Activated CD8-positive, alpha-beta memory T cell treated with anti-CD3 and anti-CD28 coated beads, Interleukin-2, amount 10 ng/mL, durations not matched to agents 7 days and 5 days (primary cell): ENCODE measurements around the gene TRIM7. TPM values are rescaled to one million over a fixed set of nuclear protein-coding genes. Genes with fewer than 3 reads are reported as not detected.

Source experiments
- ATAC-seq: fragments of 150-1000 bp; cut with Tn5 transposase; one replicate; pipeline ENCODE4 v1.10.0; 2021; ENCODE audit warnings: moderate library complexity
- CTCF ChIA-PET: fragments of 350-600 bp; sonication (Branson Sonifier 250); formaldehyde crosslinking; loops from one replicate; lab custom pipeline; 2021; ENCODE audit warnings: antibody characterized with exemption; lab: Charles Lee
- DNase-seq: peaks from one replicate; pipeline ENCODE4 v3.0.0-alpha.2; 2020
- H3K27ac Mint-ChIP-seq: one replicate; pipeline ENCODE4 v1.8.0; 2021; ENCODE audit warnings: mild to moderate bottlenecking, mixed read lengths
- H3K27me3 Mint-ChIP-seq: one replicate; pipeline ENCODE4 v1.8.0; 2021; ENCODE audit warnings: mixed read lengths
- H3K36me3 Mint-ChIP-seq: one replicate; pipeline ENCODE4 v1.8.0; 2021; ENCODE audit warnings: mild to moderate bottlenecking, mixed read lengths
- H3K4me1 Mint-ChIP-seq: one replicate; pipeline ENCODE4 v1.8.0; 2021; ENCODE audit warnings: mixed read lengths
- H3K4me3 Mint-ChIP-seq: one replicate; pipeline ENCODE4 v1.8.0; 2021; ENCODE audit warnings: mild to moderate bottlenecking, moderate library complexity, mixed read lengths
- H3K9me3 Mint-ChIP-seq: one replicate; pipeline ENCODE4 v1.8.0; 2022; ENCODE audit warnings: low read depth, mixed read lengths
- total RNA-seq, 2 experiments: library from RNA; stranded (reverse); gene quantifications; one replicate each; pipeline ENCODE4 v1.2.3, GENCODE V29; 2021

TRIM7 gene
- total RNA-seq, 2 experiments from 2014 or later = 1.6 to 1.7 TPM

DNA sequence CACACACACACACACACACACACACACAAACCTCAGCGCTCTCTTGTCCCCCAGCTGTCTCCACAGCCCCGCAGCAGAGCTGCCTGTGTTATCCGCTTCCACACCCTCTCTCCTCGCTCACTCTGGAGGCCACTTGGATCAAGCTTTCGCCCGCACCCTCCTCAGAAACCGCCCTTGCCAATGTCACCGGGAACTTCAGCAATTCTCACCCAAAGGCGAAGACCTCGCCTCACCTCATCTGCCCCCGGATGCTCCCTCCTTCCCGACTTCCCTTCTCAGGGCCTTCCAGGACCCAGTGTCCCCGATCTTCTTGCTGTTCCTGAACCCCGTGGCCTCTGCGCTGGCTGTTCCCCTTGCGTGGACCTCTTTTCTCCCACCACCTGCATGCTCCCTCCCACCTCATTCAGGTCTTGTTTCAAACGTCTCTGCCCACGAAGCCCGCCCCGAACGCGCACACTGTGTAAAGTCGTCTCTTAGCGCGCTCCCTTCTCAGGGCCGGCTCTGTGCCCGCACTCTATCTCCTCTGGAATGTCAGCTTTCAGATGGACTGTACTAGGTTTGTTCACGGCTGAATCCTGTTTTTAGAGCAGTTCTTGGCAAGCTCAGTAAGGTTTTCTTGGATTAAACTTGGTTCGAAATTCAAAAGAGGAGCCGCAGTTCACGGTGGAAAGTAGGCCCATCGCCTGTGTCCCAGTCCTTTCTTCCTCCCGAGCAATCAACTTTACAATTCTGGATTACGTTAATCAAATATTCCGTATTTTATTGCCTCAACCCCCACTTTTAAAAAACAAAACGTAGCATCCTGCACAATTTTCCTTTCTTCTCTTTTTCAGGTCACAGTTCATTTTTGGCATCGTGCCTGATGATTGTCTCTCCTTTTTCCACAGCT, 1.0 kb upstream of the TRIM7 start:
- H3K27me3 Mint-ChIP-seq = peaks cover 34% of the 10 kb centered on the region
- CTCF ChIA-PET = interaction anchor here (0.6 to 7.4 kb wide), 10 partner anchors 10 to 55 kb away, joined by 3 to 129 read pairs (median 10); partner anchors contain the start of genes TRIM41 and TRIM52
- peak overlapping the region; percentile 85 for H3K4me3 Mint-ChIP-seq
- no peaks in the 10 kb centered on the region for H3K9me3 Mint-ChIP-seq
- H3K36me3 Mint-ChIP-seq = no peaks in the 10 kb centered on the region
- peaks cover 27% of the 10 kb centered on the region for H3K4me1 Mint-ChIP-seq
- peak overlapping the region; percentile 90 for H3K27ac Mint-ChIP-seq
- DNase-seq (no peak), ATAC-seq (no peak)

DNA sequence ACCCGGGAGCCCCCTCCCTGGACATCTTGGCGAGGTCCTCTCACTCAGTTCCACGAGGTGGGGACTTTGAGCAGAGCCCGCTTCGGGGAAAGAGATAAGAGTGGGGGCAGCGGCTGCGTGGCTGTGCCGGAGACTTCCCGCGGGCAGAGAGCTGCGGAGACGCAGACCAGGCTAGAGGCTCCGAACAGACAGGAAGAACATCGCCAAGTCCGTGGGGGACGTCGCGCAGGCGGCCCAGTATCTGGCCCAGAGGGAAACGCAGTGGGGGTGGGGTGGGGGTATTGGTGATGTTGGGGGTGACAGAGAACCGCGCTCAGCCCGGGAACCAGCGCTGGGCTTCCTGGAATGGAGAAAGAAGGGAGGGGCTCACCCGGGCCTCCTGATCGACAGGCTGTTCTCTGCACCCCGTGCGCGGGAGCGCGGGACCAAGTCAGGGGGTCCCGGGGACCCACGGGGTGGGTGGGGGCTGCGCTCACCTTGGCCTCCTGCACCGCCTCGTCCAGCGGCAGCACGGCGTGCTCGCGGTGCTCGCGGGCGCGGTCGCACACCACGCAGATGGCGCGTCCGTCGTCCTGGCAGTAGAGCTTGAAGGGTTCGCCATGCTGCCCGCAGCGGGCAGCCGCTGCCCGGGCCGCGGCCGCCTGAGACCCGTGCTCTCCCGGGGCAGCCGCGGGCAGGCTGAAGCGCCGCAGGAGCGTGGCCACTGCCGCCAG, 727 bp downstream of the TRIM7 start:
- H3K27ac Mint-ChIP-seq = peak overlapping the region; percentile 57
- H3K4me1 Mint-ChIP-seq = peaks cover 27% of the 10 kb centered on the region
- peak overlapping the region; percentile 74 for H3K4me3 Mint-ChIP-seq
- CTCF ChIA-PET = interaction anchor here (1.3 to 7.4 kb wide), 5 partner anchors 14 to 36 kb away, joined by 4 to 129 read pairs (median 6); partner anchors contain the start of gene TRIM41
- ATAC-seq (peak; percentile 4), DNase-seq (peak; percentile 52)
- no peaks in the 10 kb centered on the region for H3K36me3 Mint-ChIP-seq
- peaks cover 42% of the 10 kb centered on the region for H3K27me3 Mint-ChIP-seq
- H3K9me3 Mint-ChIP-seq = no peaks in the 10 kb centered on the region

DNA sequence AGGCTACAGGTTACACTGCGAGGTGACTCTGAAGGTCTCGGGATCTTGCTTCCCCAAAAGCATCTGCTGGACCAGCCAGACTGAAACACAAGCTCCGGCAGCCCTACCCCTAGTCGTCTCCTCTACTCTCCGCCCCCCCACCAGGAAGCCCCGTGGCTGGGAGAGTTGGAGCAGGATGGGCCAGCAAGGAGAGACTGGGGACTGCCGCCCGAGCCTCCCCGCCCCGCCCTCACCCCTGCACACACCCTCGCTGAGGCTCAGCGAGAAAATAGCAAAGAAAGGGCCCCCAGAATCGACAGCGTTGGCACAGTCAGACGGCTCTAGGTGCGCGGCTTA, 1.3 kb downstream of the TRIM7 start:
- DNase-seq = no peak
- peak overlapping the region; percentile 74 for H3K4me3 Mint-ChIP-seq
- no peaks in the 10 kb centered on the region for H3K9me3 Mint-ChIP-seq
- peak overlapping the region; percentile 57 for H3K27ac Mint-ChIP-seq
- peak; percentile 2 for ATAC-seq
- peaks cover 42% of the 10 kb centered on the region for H3K27me3 Mint-ChIP-seq
- peaks cover 27% of the 10 kb centered on the region for H3K4me1 Mint-ChIP-seq
- no peaks in the 10 kb centered on the region for H3K36me3 Mint-ChIP-seq
- CTCF ChIA-PET = interaction anchor here (7.4 kb wide), 1 partner anchor 13 kb away, joined by 129 read pairs; no protein-coding TSS in a partner anchor

DNA sequence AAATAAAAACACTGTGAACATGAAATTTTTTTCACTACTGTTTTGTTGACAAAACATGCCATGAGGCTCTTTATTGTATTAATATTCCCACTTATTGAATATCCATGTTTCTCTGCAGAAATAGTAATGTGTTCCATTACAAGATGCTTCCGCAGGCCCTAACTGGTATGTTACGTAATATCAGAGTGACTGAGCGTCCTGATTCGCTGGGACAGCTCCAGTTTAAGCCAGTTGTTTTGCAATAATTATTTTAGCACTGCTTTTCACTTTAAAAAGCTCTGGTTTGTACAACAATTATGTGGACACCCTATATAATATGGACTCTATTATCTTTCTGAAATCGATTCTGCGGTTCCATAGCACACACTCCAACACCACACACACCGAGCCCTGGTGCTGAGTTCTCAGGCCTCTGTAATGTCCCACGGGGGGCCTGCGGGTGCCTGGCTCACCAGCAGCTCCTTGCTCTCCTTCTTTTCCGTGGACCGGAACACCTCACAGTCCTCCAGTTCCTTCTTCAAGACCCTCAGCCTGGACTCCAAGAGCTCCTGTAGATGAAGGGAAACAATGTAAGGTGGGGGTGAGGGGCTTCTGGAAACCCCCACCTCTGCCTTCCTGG, 1.8 kb downstream of the TRIM7 start:
- no peaks in the 10 kb centered on the region for H3K36me3 Mint-ChIP-seq
- no peak for ATAC-seq
- H3K27ac Mint-ChIP-seq = no peak overlapping the region
- no peak overlapping the region for H3K4me3 Mint-ChIP-seq
- no peak for DNase-seq
- H3K4me1 Mint-ChIP-seq = peaks cover 24% of the 10 kb centered on the region
- H3K27me3 Mint-ChIP-seq = peaks cover 42% of the 10 kb centered on the region
- H3K9me3 Mint-ChIP-seq = no peaks in the 10 kb centered on the region
- CTCF ChIA-PET = interaction anchor here (7.4 kb wide), 1 partner anchor 12 kb away, joined by 129 read pairs; no protein-coding TSS in a partner anchor

DNA sequence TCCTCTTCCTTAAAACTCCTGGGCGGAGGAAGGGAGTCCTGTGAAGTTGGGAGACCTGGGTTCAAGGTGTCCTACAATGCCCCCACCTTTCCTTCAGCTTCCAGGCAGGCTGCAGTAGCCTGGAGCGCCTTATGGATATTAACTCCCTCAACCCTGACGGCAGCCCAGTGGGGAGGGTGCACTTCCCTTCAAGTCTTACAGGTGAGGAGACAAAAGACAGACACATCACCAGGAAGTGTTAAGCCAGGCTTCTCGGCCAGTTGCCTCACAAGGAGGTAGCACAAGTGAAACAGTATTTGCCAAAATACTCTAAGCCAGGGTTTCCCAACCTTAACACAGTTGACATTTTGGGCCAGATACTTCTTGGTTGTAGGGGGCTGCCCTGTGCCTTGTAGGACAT, 4.2 kb downstream of the TRIM7 start:
- Mint-ChIP-seq H3K4me1 (peaks cover 7% of the 10 kb centered on the region), H3K27ac (no peak overlapping the region)
- CTCF ChIA-PET = no interaction called here

DNA sequence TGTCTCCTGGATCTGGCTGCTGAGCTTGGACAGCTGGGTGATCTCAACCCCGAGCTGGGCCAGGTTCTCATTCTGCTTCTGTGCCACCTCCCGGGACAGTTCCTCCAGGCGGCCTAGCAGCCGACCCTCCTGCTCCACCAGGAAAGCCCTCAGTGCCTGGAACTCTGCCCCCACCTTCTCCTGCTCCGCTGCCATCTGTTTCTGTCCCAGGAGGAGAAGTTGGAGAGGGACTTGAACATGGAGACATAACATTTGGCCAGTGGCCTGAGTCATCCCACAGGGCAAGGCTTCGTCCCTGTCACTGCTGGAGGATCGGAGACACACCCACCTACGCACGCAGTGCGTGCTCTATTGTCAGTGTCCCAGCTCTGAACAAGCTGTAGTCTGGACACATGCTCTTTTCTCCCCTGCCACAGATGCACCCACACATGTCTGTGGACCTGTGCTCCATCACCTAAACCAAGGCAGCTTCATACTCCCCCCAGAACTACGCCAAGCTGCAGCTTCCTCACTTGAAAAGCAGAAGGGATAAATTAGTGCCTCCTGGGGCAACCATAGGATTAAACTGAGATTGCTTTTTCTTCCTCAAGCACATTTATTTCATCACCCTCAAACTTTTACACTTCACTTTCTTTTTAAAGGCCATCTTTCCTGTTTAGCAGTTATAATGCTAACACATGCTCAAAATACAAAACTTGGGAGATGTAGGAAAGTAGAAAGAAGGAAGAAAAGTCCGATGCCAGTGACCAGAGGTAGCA, 4.9 kb downstream of the TRIM7 start:
- Mint-ChIP-seq H3K9me3 (no peaks in the 10 kb centered on the region), H3K27me3 (peaks cover 29% of the 10 kb centered on the region), H3K4me3 (no peak overlapping the region), H3K36me3 (no peaks in the 10 kb centered on the region), H3K4me1 (peaks cover 2% of the 10 kb centered on the region), H3K27ac (no peak overlapping the region)
- ATAC-seq (no peak), DNase-seq (no peak)
- CTCF ChIA-PET = interaction anchor here (0.9 to 1.2 kb wide), 2 partner anchors 9 to 13 kb away, joined by 3 to 4 read pairs; no protein-coding TSS in a partner anchor

More for the DNA sequence above, 4.2 kb downstream of the TRIM7 start:
- H3K36me3 Mint-ChIP-seq = no peaks in the 10 kb centered on the region
- H3K4me3 Mint-ChIP-seq = no peak overlapping the region
- DNase-seq = no peak
- peaks cover 33% of the 10 kb centered on the region for H3K27me3 Mint-ChIP-seq
- no peaks in the 10 kb centered on the region for H3K9me3 Mint-ChIP-seq
- no peak for ATAC-seq

DNA sequence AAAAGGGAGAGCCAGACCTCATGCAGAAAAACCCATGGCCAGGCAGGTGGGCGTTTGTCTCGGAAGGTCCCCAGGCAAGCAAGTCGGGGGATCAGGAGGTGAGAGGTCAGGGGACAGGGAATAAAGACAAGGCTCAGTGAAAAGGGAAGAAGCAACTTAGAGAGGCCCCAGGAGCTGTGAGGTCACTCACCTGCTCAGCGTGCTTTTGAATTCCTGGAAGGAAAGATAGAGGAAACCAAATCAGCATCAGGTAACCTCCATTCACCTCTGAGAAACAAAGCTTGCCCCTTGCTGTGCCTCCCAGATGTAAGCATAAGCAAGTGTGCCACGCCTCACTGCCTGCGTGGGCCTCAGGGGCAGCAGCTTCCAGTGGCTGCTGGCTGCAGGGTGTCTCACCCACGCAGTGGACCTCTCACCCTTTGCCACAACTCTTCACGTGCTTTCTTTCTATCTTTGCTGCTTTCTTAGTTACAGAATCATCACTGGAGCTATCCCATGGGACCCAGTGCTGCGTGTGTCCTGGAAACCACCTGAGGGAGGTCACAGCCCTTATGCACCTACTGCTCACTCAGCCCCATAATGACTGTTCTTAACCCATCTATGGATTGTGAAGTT, 6.0 kb downstream of the TRIM7 start:
- no peak for DNase-seq
- Mint-ChIP-seq H3K9me3 (no peaks in the 10 kb centered on the region), H3K4me1 (no peaks in the 10 kb centered on the region), H3K27ac (no peak overlapping the region), H3K27me3 (peaks cover 27% of the 10 kb centered on the region), H3K36me3 (no peaks in the 10 kb centered on the region), H3K4me3 (no peak overlapping the region)
- CTCF ChIA-PET = interaction anchor here (0.7 to 1.2 kb wide), 3 partner anchors 8 to 46 kb away, joined by 3 to 4 read pairs (median 3); no protein-coding TSS in a partner anchor
- ATAC-seq = no peak

DNA sequence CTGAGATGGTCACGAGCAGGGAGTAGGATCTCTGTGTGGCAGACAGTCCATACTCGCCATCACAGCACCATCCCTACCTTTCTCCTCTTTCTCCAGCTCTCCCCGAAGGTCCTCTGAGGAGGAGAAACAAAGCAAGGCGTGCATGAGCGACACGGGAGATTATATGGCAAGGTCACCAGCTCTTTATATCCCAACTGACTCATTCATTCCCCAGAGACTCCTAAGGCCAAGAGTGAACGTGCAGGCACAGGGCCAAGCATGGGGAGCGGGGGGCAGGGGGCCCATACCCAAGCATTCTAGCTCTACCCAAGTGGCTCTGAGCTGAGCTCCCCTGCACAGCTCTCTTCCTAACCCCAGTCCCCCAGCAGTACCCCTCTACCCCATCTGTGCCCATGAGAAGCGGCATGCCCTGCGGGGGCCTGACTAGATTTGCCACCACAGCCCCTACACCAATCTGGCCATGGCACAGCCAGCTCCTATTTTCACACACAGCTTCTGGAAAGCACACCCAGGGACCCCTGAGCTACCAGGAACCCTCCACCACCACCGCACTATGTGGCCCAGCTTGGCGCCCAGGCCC, 6.8 kb downstream of the TRIM7 start:
- no peak for ATAC-seq
- Mint-ChIP-seq H3K27ac (no peak overlapping the region), H3K4me3 (no peak overlapping the region), H3K9me3 (no peaks in the 10 kb centered on the region), H3K36me3 (no peaks in the 10 kb centered on the region), H3K27me3 (peaks cover 20% of the 10 kb centered on the region), H3K4me1 (peaks cover 4% of the 10 kb centered on the region)
- CTCF ChIA-PET = interaction anchor here (0.7 to 2.6 kb wide), 5 partner anchors 9 to 46 kb away, joined by 3 to 6 read pairs (median 3); no protein-coding TSS in a partner anchor
- DNase-seq = no peak

DNA sequence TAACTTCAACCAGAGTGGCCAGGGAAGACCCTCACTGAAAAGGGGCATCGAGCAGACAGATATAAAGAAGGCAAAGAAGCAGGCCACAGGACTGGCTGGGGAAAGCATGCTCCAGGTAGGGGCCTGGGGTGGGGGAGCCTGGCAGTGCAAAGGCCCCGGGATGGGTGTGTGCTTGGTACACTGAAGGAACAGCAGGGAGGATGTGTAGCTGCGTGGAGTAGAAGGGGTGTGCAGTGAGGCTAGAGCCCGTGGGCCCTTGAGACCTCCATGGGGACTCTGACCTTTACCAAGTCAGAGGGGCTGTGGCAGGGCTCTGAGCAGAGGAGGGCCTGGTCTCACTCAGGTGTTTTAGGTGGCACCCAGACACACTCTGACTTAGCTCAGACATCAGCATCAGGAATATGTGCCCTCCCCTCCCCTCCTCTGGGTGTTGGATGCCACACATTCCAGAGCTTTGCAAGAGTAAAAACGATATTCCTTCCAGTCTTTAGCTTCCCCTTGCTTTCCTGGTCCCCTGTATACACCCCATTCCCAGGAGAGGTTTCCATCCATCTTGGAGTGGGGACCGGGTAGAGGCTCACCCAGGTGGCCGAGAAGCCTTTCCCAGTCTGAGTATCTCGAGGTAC, 7.6 kb downstream of the TRIM7 start:
- H3K36me3 Mint-ChIP-seq = no peaks in the 10 kb centered on the region
- no peak overlapping the region for H3K4me3 Mint-ChIP-seq
- peaks cover 15% of the 10 kb centered on the region for H3K27me3 Mint-ChIP-seq
- no peaks in the 10 kb centered on the region for H3K9me3 Mint-ChIP-seq
- ATAC-seq (no peak), DNase-seq (no peak)
- CTCF ChIA-PET = interaction anchor here (1.0 to 2.6 kb wide), 3 partner anchors 9 to 16 kb away, joined by 3 to 6 read pairs (median 3); no protein-coding TSS in a partner anchor
- peaks cover 10% of the 10 kb centered on the region for H3K4me1 Mint-ChIP-seq
- H3K27ac Mint-ChIP-seq = no peak overlapping the region

DNA sequence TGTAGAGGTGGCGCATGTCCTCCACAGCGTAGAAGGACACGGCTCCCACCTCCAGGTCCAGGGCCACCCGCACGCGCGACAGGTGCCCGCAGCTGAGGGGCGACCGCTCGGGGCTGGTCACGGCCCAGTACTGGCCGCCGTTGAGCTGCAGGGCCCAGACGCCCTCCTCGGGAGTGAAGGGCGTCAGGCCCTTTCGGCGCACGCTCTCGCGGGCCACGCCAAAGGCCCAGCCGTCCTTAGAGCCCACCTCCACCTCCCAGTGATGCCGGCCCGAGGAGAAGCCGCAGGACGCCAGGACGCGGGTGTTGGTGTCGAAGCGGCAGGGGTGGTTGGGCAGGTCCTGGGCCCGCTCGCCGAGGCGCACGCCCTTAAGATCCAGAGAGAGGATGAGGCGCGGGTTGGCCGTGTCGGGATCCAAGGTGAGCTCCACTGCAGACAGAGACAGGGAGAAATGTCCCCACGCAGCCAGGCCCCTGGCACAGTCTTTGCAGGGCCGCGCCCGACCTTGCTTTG, 9.7 kb downstream of the TRIM7 start:
- Mint-ChIP-seq H3K4me1 (peaks cover 14% of the 10 kb centered on the region), H3K27ac (no peak overlapping the region), H3K9me3 (no peaks in the 10 kb centered on the region), H3K27me3 (peaks cover 3% of the 10 kb centered on the region), H3K4me3 (no peak overlapping the region), H3K36me3 (peaks cover 3% of the 10 kb centered on the region)
- DNase-seq (no peak), ATAC-seq (no peak)
- CTCF ChIA-PET = interaction anchor here (9.4 kb wide), 1 partner anchor 11 kb away, joined by 129 read pairs; the partner anchor contains the start of gene TRIM7

DNA sequence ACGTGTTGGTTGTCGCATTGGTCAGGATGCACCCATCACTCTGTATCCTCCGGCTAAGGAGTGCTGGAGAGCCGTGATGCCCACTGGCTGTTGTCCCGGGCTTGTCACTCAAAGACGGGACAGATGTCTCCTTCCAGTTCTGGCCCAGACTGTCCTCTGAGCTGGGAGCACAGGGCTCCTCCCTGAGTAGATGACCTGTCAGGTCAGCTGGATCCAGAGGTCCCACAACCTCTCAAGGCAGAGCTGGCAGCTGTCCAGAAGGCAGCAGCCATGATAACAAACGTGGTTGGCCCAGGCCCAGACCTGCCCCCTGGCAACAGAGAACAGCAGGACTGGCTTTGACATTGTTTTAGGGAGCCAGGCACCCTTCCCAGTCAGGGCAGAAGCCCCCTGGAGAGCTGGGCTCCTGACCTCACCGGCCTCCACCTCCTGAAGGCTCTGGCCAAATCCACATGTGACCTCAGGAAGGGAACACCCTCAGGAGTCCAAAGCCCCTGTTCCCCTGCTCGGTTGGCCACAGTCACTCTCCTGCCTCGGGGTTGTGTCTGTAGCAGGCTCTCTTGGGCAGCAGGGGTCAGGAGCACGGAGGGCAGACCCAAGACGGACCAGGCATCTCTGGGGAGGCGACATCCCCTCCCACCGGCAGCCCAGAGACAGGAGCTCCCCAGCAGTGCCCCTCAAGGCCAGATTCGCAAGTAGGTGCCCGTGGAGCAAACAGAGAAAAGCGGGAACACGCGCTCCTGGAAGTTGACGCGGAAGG, 10.3 kb downstream of the TRIM7 start:
- peaks cover 3% of the 10 kb centered on the region for H3K36me3 Mint-ChIP-seq
- CTCF ChIA-PET = interaction anchor here (9.4 kb wide), 1 partner anchor 11 kb away, joined by 129 read pairs; the partner anchor contains the start of gene TRIM7
- no peak overlapping the region for H3K4me3 Mint-ChIP-seq
- H3K4me1 Mint-ChIP-seq = peaks cover 14% of the 10 kb centered on the region
- ATAC-seq = no peak
- H3K9me3 Mint-ChIP-seq = no peaks in the 10 kb centered on the region
- no peak for DNase-seq
- H3K27me3 Mint-ChIP-seq = no peaks in the 10 kb centered on the region
- no peak overlapping the region for H3K27ac Mint-ChIP-seq
